Keratinocyte (primary cell): ENCODE data around the gene TBC1D20. TPM values are rescaled to one million over a fixed set of nuclear protein-coding genes. Genes with fewer than 3 reads are reported as not detected.

Experiments used
- DNase-seq: peaks from one replicate; pipeline ENCODE4 v3.0.0-alpha.2; 2011; ENCODE audit warnings: low read depth, missing footprints, low spot score
- FAIRE-seq: peaks from 2 replicates; lab custom pipeline; 2011; peaks lifted over from hg19 to GRCh38; lab: Jason Lieb, UNC
- H2AFZ ChIP-seq: 2 replicates; pipeline ENCODE4 v1.6.0; 2012; ENCODE audit warnings: low read length, control low read depth, inconsistent platforms; ENCODE audit not compliant: control insufficient read depth
- H3K27ac ChIP-seq: 2 replicates; pipeline ENCODE4 v1.5.1; 2011; ENCODE audit warnings: low read length; ENCODE audit not compliant: control insufficient read depth, insufficient read depth
- H3K27me3 ChIP-seq: 3 replicates; pipeline ENCODE4 v1.6.0; 2011; ENCODE audit warnings: low read length; ENCODE audit not compliant: control insufficient read depth, insufficient read depth; ENCODE audit errors: extremely low read depth
- H3K36me3 ChIP-seq, 2 experiments: 2 replicates in 1 of 2; 3 replicates in 1 of 2; pipeline ENCODE4 v1.5.1; 2011; ENCODE audit warnings: low read length in 2 of 2, mild to moderate bottlenecking in 1 of 2; ENCODE audit not compliant: control insufficient read depth in 2 of 2, insufficient read depth in 2 of 2; ENCODE audit errors: extremely low read depth in 1 of 2
- H3K4me1 ChIP-seq: 3 replicates; pipeline ENCODE4 v1.5.1; 2011; ENCODE audit warnings: low read length; ENCODE audit not compliant: control insufficient read depth, insufficient read depth; ENCODE audit errors: extremely low read depth
- H3K4me2 ChIP-seq: 3 replicates; pipeline ENCODE4 v1.6.0; 2011; ENCODE audit warnings: low read depth, low read length; ENCODE audit not compliant: control insufficient read depth, insufficient read depth; ENCODE audit errors: extremely low read depth
- H3K4me3 ChIP-seq, 3 experiments: fragments of 200-600 bp in 1 of 3; sonication (generic) in 1 of 3; 2 replicates in 2 of 3; 3 replicates in 1 of 3; pipeline ENCODE4 v1.5.1; 2011 to 2016; ENCODE audit warnings: low read length in 3 of 3, mild to moderate bottlenecking in 3 of 3, control low read depth in 2 of 3, inconsistent platforms in 1 of 3, low read depth in 1 of 3, mixed read lengths in 1 of 3, mixed run types in 1 of 3, moderate library complexity in 1 of 3; ENCODE audit not compliant: control insufficient read depth in 2 of 3, insufficient read depth in 2 of 3; ENCODE audit errors: extremely low read depth in 1 of 3
- H3K79me2 ChIP-seq: 2 replicates; pipeline ENCODE4 v1.6.0; 2012; ENCODE audit warnings: low read length; ENCODE audit not compliant: control insufficient read depth, insufficient read depth
- H3K9ac ChIP-seq: 3 replicates; pipeline ENCODE4 v1.6.0; 2011; ENCODE audit warnings: low read length; ENCODE audit not compliant: control insufficient read depth, insufficient read depth; ENCODE audit errors: extremely low read depth
- H3K9me1 ChIP-seq: 3 replicates; pipeline ENCODE4 v1.6.0; 2011; ENCODE audit warnings: low read length; ENCODE audit not compliant: control insufficient read depth, insufficient read depth; ENCODE audit errors: extremely low read depth
- H3K9me3 ChIP-seq: 2 replicates; pipeline ENCODE4 v1.5.1; 2012; ENCODE audit warnings: low read depth, low read length; ENCODE audit not compliant: control insufficient read depth
- H4K20me1 ChIP-seq: 3 replicates; pipeline ENCODE4 v1.6.0; 2011; ENCODE audit warnings: low read length; ENCODE audit not compliant: control insufficient read depth, insufficient read depth; ENCODE audit errors: extremely low read depth
- EZH2 ChIP-seq: IDR thresholded peaks from one replicate; pipeline ENCODE4 v1.6.1; 2012; ENCODE audit warnings: inconsistent platforms, mild to moderate bottlenecking, low read length, moderate library complexity
- dilution Hi-C: fragments of 300-500 bp; cut with MboI; formaldehyde crosslinking; loops from one replicate; pipeline ENCODE4 v1.7.0; 2020; ENCODE audit warnings: low sequenced_read_pairs; ENCODE audit not compliant: extremely low pct_ligation_motif_present
- polyA plus RNA-seq, 5 experiments: library from polyadenylated mRNA; depleted of rRNA in 3 of 5; stranded (reverse) in 3 of 5; stranded (forward) in 1 of 5; unstranded in 1 of 5; fragments of >200 nt; gene quantifications; 1 replicate in 1 of 5; 2 replicates in 3 of 5; 3 replicates in 1 of 5; pipeline versions ENCODE4 v1.2.1 to v1.2.3, GENCODE V29; 2011 to 2012; ENCODE audit warnings: missing spikeins in 2 of 5, low read depth in 1 of 5, low replicate concordance in 1 of 5
- TF ChIP-seq, protein P1 (sequence below), 3 experiments: IDR thresholded peaks in 1 of 3; conservative IDR thresholded peaks in 1 of 3; optimal IDR thresholded peaks in 1 of 3; 2 replicates in 2 of 3; 3 replicates in 1 of 3; pipeline versions ENCODE3 to v1.5.1; 2011; ENCODE audit warnings: low read length in 3 of 3, mild to moderate bottlenecking in 3 of 3, moderate library complexity in 2 of 3, control low read depth in 1 of 3, inconsistent platforms in 1 of 3; ENCODE audit not compliant: insufficient read depth in 2 of 3; ENCODE audit errors: extremely low read depth in 1 of 3

Gene TBC1D20
- polyA plus RNA-seq, 1 donor (not counting 4 experiments of a cell fraction or from before 2014, with no cell fraction given) = 24.5 TPM

DNA sequence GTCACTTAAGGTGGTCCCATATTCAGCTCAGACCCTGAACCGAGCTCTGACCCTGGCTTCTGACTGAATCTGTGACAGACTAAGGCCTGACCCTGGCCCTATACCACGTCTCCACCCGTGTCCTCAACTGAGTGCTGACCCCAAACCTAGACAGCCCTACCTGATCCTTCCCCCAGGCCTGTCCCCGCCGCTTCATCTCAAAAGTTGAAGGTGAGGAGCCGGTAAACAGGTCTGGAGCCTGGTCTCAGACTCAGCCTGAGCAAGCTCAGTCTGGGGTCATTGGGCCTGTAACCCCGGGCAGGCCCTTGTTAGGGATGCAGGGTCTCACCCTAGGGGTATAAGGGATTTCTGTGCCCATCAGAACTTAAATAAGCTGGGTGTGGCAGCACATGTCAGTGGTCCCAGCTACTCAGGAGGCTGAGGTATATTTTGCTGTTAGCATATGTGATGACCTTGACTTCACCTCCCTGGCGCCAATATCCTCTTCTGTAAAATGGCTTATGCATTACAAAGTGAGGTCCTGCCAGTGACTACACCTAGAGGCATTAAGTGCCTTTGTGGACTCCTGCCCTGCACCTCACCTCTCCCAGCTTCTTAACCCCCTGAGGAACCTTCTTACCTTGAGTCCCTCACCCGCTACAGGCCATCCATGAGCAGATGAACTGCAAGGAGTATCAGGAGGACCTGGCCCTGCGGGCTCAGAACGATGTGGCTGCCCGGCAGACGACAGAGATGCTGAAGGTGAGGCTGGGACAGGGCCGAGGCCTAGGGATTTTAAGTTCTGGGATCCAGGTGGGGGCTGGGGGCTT lies 34.3 kb downstream of the TBC1D20 start:
- no peak overlapping the region for H2AFZ ChIP-seq
- no peaks in the 10 kb centered on the region for H3K79me2 ChIP-seq
- H3K9ac ChIP-seq = no peak overlapping the region
- H4K20me1 ChIP-seq = peaks cover 3% of the 10 kb centered on the region
- peaks cover 41 to 64% of the 10 kb centered on the region in 2 experiments for H3K36me3 ChIP-seq
- no peaks in the 10 kb centered on the region for H3K9me3 ChIP-seq
- no peak overlapping the region for H3K27ac ChIP-seq
- no peaks in the 10 kb centered on the region for H3K27me3 ChIP-seq
- H3K4me2 ChIP-seq = no peak overlapping the region
- H3K4me1 ChIP-seq = no peaks in the 10 kb centered on the region
- DNase-seq (no peak), FAIRE-seq (no peak)
- no peak overlapping the region for H3K4me3 ChIP-seq
- H3K9me1 ChIP-seq = no peaks in the 10 kb centered on the region
- TF ChIP-seq EZH2 = no peak
- TF ChIP-seq, protein P1, sequence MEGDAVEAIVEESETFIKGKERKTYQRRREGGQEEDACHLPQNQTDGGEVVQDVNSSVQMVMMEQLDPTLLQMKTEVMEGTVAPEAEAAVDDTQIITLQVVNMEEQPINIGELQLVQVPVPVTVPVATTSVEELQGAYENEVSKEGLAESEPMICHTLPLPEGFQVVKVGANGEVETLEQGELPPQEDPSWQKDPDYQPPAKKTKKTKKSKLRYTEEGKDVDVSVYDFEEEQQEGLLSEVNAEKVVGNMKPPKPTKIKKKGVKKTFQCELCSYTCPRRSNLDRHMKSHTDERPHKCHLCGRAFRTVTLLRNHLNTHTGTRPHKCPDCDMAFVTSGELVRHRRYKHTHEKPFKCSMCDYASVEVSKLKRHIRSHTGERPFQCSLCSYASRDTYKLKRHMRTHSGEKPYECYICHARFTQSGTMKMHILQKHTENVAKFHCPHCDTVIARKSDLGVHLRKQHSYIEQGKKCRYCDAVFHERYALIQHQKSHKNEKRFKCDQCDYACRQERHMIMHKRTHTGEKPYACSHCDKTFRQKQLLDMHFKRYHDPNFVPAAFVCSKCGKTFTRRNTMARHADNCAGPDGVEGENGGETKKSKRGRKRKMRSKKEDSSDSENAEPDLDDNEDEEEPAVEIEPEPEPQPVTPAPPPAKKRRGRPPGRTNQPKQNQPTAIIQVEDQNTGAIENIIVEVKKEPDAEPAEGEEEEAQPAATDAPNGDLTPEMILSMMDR (optimal IDR thresholded peaks at IDR 0.05 in 1 of 3, IDR thresholded peaks at IDR 0.05 in 1 of 3, conservative IDR thresholded peaks at IDR 0.05 in 1 of 3; ENCODE audit: extremely low read depth in 1 of 3, insufficient read depth in 2 of 3, low read length in 3 of 3) = no peak
- dilution Hi-C loops = no loop called here

DNA sequence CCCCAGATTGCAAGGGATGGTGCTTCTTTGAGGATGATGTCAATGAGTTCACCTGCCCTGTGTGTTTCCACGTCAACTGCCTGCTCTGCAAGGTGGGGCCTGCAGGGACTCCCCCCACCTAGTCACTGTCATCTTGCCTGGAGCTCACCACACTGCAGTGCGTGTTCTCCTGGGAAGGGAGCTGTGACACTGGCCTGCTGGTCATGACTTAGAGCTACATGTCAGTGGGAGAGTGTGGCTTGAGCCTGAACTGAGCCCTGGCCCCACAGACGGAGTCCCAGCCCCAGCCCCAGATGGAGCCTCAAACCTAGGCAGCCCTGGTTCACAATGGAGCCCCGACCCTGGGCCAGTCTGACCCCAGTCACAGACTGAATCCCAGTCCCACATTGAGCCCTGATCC lies 34.9 kb downstream of the TBC1D20 start:
- H3K36me3 ChIP-seq = peaks cover 42 to 60% of the 10 kb centered on the region in 2 experiments
- no peaks in the 10 kb centered on the region for H3K4me1 ChIP-seq
- no peak overlapping the region for H3K9ac ChIP-seq
- TF ChIP-seq, protein P1 (optimal IDR thresholded peaks at IDR 0.05 in 1 of 3, IDR thresholded peaks at IDR 0.05 in 1 of 3, conservative IDR thresholded peaks at IDR 0.05 in 1 of 3; ENCODE audit: extremely low read depth in 1 of 3, insufficient read depth in 2 of 3, low read length in 3 of 3) = no peak
- TF ChIP-seq EZH2 = no peak
- no peaks in the 10 kb centered on the region for H3K9me1 ChIP-seq
- dilution Hi-C loops = no loop called here
- no peaks in the 10 kb centered on the region for H3K9me3 ChIP-seq
- H3K27ac ChIP-seq = no peak overlapping the region
- H3K4me3 ChIP-seq = no peak overlapping the region
- no peak for DNase-seq
- H3K79me2 ChIP-seq = no peaks in the 10 kb centered on the region
- H2AFZ ChIP-seq = no peak overlapping the region
- no peak for FAIRE-seq
- H3K27me3 ChIP-seq = no peaks in the 10 kb centered on the region
- H3K4me2 ChIP-seq = no peak overlapping the region
- H4K20me1 ChIP-seq = peaks cover 3% of the 10 kb centered on the region
